ENCODE data around the gene LTB4R.

LTB4R gene

GRCh38 chr14:24322672-24323071, 11.4 kb downstream of the LTB4R start:
- Histone ChIP-seq H2AK5ac (ENCODE audit: low read length) (no peak overlapping the region), H3K27me3 (ENCODE audit: insufficient read depth, low read length) (no peaks in the 10 kb centered on the region), H3K4ac (ENCODE audit: low read depth, low read length) (no peak overlapping the region), H3K23ac (ENCODE audit: low read length) (no peak overlapping the region), H2BK12ac (ENCODE audit: low read length) (no peak overlapping the region), H2BK120ac (ENCODE audit: insufficient read depth, low read length, poor library complexity) (no peak overlapping the region), H2BK5ac (ENCODE audit: low read depth, low read length, poor library complexity) (no peak overlapping the region), H4K91ac (ENCODE audit: low read depth, low read length) (no peak overlapping the region), H4K8ac (ENCODE audit: low read depth, low read length) (no peak overlapping the region), H3K18ac (ENCODE audit: low read length) (no peak overlapping the region), H4K12ac (ENCODE audit: low read depth, low read length) (no peak overlapping the region), H3K4me3 (ENCODE audit: low read depth, low read length) (no peak overlapping the region), H3K36me3 (ENCODE audit: control insufficient read depth in 1 of 2, insufficient read depth in 2 of 2, low read length in 2 of 2) (no peaks in the 10 kb centered on the region), H3K27ac (ENCODE audit: low read depth, low read length) (no peak overlapping the region), H3K9me3 (ENCODE audit: insufficient read depth, low read depth, low read length) (no peaks in the 10 kb centered on the region), H3K4me1 (ENCODE audit: control insufficient read depth in 1 of 2, insufficient read depth in 2 of 2, low read length in 2 of 2) (peaks cover 6 to 10% of the 10 kb centered on the region in 2 experiments), H2AFZ (ENCODE audit: insufficient read depth, low read length, poor library complexity) (no peak overlapping the region), H3K4me2 (ENCODE audit: low read length) (no peak overlapping the region), H3K9ac (ENCODE audit: low read length) (no peak overlapping the region), H3K14ac (ENCODE audit: low read length) (no peak overlapping the region), H3K79me2 (ENCODE audit: control insufficient read depth, insufficient read depth, low read length, poor library complexity) (no peaks in the 10 kb centered on the region), H3K79me1 (ENCODE audit: low read length) (peaks cover 2% of the 10 kb centered on the region)
- WGBS (ENCODE audit: extremely low coverage, insufficient coverage, insufficient read length): no CpG with 5 or more reads among the region's 10 CpGs
- DNase-seq: no peak

GRCh38 chr14:24323341-24323740, 12.0 kb downstream of the LTB4R start:
- Histone ChIP-seq H3K18ac (ENCODE audit: low read length) (no peak overlapping the region), H4K12ac (ENCODE audit: low read depth, low read length) (no peak overlapping the region), H3K27me3 (ENCODE audit: insufficient read depth, low read length) (no peaks in the 10 kb centered on the region), H2BK5ac (ENCODE audit: low read depth, low read length, poor library complexity) (no peak overlapping the region), H3K36me3 (ENCODE audit: control insufficient read depth in 1 of 2, insufficient read depth in 2 of 2, low read length in 2 of 2) (no peaks in the 10 kb centered on the region), H3K4me3 (ENCODE audit: low read depth, low read length) (no peak overlapping the region), H3K23ac (ENCODE audit: low read length) (no peak overlapping the region), H3K9me3 (ENCODE audit: insufficient read depth, low read depth, low read length) (no peaks in the 10 kb centered on the region), H4K91ac (ENCODE audit: low read depth, low read length) (no peak overlapping the region), H2AFZ (ENCODE audit: insufficient read depth, low read length, poor library complexity) (no peak overlapping the region), H3K14ac (ENCODE audit: low read length) (no peak overlapping the region), H2AK5ac (ENCODE audit: low read length) (no peak overlapping the region), H4K8ac (ENCODE audit: low read depth, low read length) (no peak overlapping the region), H2BK12ac (ENCODE audit: low read length) (no peak overlapping the region), H3K79me1 (ENCODE audit: low read length) (peaks cover 2% of the 10 kb centered on the region), H3K9ac (ENCODE audit: low read length) (no peak overlapping the region), H2BK120ac (ENCODE audit: insufficient read depth, low read length, poor library complexity) (no peak overlapping the region), H3K79me2 (ENCODE audit: control insufficient read depth, insufficient read depth, low read length, poor library complexity) (no peaks in the 10 kb centered on the region), H3K4me2 (ENCODE audit: low read length) (no peak overlapping the region), H3K27ac (ENCODE audit: low read depth, low read length) (no peak overlapping the region), H3K4ac (ENCODE audit: low read depth, low read length) (no peak overlapping the region), H3K4me1 (ENCODE audit: control insufficient read depth in 1 of 2, insufficient read depth in 2 of 2, low read length in 2 of 2) (peaks cover 6 to 10% of the 10 kb centered on the region in 2 experiments)
- DNase-seq: no peak
- no CpG with 5 or more reads among the region's 3 CpGs for WGBS (ENCODE audit: extremely low coverage, insufficient coverage, insufficient read length)

- H3K27ac ChIP-seq (ENCODE audit: low read depth, low read length): no peak overlapping the region
- H2AK5ac ChIP-seq (ENCODE audit: low read length): no peak overlapping the region
- H3K4me1 ChIP-seq (ENCODE audit: control insufficient read depth in 1 of 2, insufficient read depth in 2 of 2, low read length in 2 of 2): peaks cover 6 to 10% of the 10 kb centered on the region in 2 experiments
- H2BK12ac ChIP-seq (ENCODE audit: low read length): no peak overlapping the region
- no peak overlapping the region for H3K4me3 ChIP-seq (ENCODE audit: low read depth, low read length)
- peaks cover 2% of the 10 kb centered on the region for H3K79me1 ChIP-seq (ENCODE audit: low read length)
- no CpG with 5 or more reads among the region's 6 CpGs for WGBS (ENCODE audit: extremely low coverage, insufficient coverage, insufficient read length)
- H3K23ac ChIP-seq (ENCODE audit: low read length): no peak overlapping the region
- no peak overlapping the region for H3K4me2 ChIP-seq (ENCODE audit: low read length)
- H2BK120ac ChIP-seq (ENCODE audit: insufficient read depth, low read length, poor library complexity): no peak overlapping the region
- no peak overlapping the region for H3K18ac ChIP-seq (ENCODE audit: low read length)
- H3K9me3 ChIP-seq (ENCODE audit: insufficient read depth, low read depth, low read length): no peaks in the 10 kb centered on the region
- no peak overlapping the region for H3K9ac ChIP-seq (ENCODE audit: low read length)
- H4K8ac ChIP-seq (ENCODE audit: low read depth, low read length): no peak overlapping the region
- H3K36me3 ChIP-seq (ENCODE audit: control insufficient read depth in 1 of 2, insufficient read depth in 2 of 2, low read length in 2 of 2): no peaks in the 10 kb centered on the region
- H3K4ac ChIP-seq (ENCODE audit: low read depth, low read length): no peak overlapping the region
- H2BK5ac ChIP-seq (ENCODE audit: low read depth, low read length, poor library complexity): no peak overlapping the region
- DNase-seq: no peak
- no peak overlapping the region for H3K14ac ChIP-seq (ENCODE audit: low read length)
- no peaks in the 10 kb centered on the region for H3K27me3 ChIP-seq (ENCODE audit: insufficient read depth, low read length)
- H2AFZ ChIP-seq (ENCODE audit: insufficient read depth, low read length, poor library complexity): no peak overlapping the region
- H3K79me2 ChIP-seq (ENCODE audit: control insufficient read depth, insufficient read depth, low read length, poor library complexity): no peaks in the 10 kb centered on the region
- no peak overlapping the region for H4K91ac ChIP-seq (ENCODE audit: low read depth, low read length)
- no peak overlapping the region for H4K12ac ChIP-seq (ENCODE audit: low read depth, low read length)
Measured at GRCh38 chr14:24324024-24324423, 12.7 kb downstream of the LTB4R start.

GRCh38 chr14:24325041-24325530, 13.8 kb downstream of the LTB4R start:
- H2BK12ac ChIP-seq (ENCODE audit: low read length): no peak overlapping the region
- H3K36me3 ChIP-seq (ENCODE audit: control insufficient read depth in 1 of 2, insufficient read depth in 2 of 2, low read length in 2 of 2): no peaks in the 10 kb centered on the region
- no peaks in the 10 kb centered on the region for H3K27me3 ChIP-seq (ENCODE audit: insufficient read depth, low read length)
- H2BK5ac ChIP-seq (ENCODE audit: low read depth, low read length, poor library complexity): no peak overlapping the region
- no peaks in the 10 kb centered on the region for H3K79me2 ChIP-seq (ENCODE audit: control insufficient read depth, insufficient read depth, low read length, poor library complexity)
- H3K14ac ChIP-seq (ENCODE audit: low read length): no peak overlapping the region
- no peak overlapping the region for H3K9ac ChIP-seq (ENCODE audit: low read length)
- no CpG with 5 or more reads among the region's 5 CpGs for WGBS (ENCODE audit: extremely low coverage, insufficient coverage, insufficient read length)
- H2AK5ac ChIP-seq (ENCODE audit: low read length): no peak overlapping the region
- H4K8ac ChIP-seq (ENCODE audit: low read depth, low read length): no peak overlapping the region
- DNase-seq: peak; percentile 92 to 96
- H4K91ac ChIP-seq (ENCODE audit: low read depth, low read length): no peak overlapping the region
- H2BK120ac ChIP-seq (ENCODE audit: insufficient read depth, low read length, poor library complexity): no peak overlapping the region
- no peak overlapping the region for H3K27ac ChIP-seq (ENCODE audit: low read depth, low read length)
- H3K18ac ChIP-seq (ENCODE audit: low read length): no peak overlapping the region
- H3K9me3 ChIP-seq (ENCODE audit: insufficient read depth, low read depth, low read length): no peaks in the 10 kb centered on the region
- no peak overlapping the region for H3K23ac ChIP-seq (ENCODE audit: low read length)
- H2AFZ ChIP-seq (ENCODE audit: insufficient read depth, low read length, poor library complexity): no peak overlapping the region
- H3K4me3 ChIP-seq (ENCODE audit: low read depth, low read length): no peak overlapping the region
- no peak overlapping the region for H3K4ac ChIP-seq (ENCODE audit: low read depth, low read length)
- no peak overlapping the region for H4K12ac ChIP-seq (ENCODE audit: low read depth, low read length)
- peaks cover 2% of the 10 kb centered on the region for H3K79me1 ChIP-seq (ENCODE audit: low read length)
- H3K4me1 ChIP-seq (ENCODE audit: control insufficient read depth in 1 of 2, insufficient read depth in 2 of 2, low read length in 2 of 2): peaks cover 6 to 10% of the 10 kb centered on the region in 2 experiments
- H3K4me2 ChIP-seq (ENCODE audit: low read length): no peak overlapping the region
